ENCODE measurements around the gene CAB39.
"Not testable (repeated sequence)": the region's sequence is repeated elsewhere in the genome, so short reads cannot be mapped to it uniquely, and the experiment has no call there.

Gene CAB39

DNA sequence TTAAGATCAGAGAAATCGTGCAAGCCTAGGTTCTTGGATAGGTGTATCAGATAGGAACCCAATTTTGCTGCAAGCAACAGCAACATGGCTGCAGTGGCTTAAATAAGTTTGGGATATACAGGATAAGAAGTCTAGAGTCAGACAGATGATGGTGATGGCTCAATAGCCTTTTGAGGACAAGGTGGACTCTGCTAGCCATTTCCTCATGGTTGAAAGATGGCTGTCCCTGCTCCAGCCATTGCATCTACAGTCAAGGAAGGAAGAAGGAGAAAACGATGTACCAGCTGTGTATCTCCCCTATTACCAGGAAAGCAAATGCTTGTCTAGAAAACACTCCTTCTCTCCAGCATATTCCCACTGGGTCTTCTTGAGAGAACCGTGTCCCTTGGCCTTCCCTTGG is 30.1 kb upstream of the CAB39 start:
- in situ Hi-C loops (cut with HindIII; ENCODE audit: low sequenced_read_pairs): no loop called here

- in situ Hi-C loops (cut with HindIII; ENCODE audit: low sequenced_read_pairs): no loop called here
Measured at GRCh38 chr2:230684270-230685168, 28.1 kb upstream of the CAB39 start.

GRCh38 chr2:230685178-230685577 is 27.5 kb upstream of the CAB39 start:
- in situ Hi-C loops (cut with HindIII; ENCODE audit: low sequenced_read_pairs): no loop called here

DNA sequence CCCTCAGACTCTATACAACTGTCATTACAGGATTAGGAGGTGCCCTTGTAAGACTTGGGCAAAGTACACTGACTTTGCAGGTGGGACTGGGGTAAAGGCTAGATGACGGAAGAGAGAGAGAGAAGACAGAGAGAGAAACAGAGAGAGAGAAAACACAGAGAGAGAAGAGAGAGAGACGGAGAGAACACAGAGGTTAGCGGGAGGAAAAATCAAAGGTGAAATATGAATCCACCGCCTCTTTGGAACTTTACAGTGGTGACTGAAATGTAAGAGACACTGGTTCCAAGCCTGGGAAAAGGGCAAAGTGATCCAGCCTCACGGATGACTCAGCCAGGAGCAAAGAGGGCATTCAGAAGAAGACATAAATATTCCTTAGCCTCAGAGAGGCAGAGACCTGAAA is 25.1 kb upstream of the CAB39 start:
- in situ Hi-C loops (cut with HindIII; ENCODE audit: low sequenced_read_pairs): no loop called here

- in situ Hi-C loops (cut with HindIII; ENCODE audit: low sequenced_read_pairs): no loop called here
Measured at GRCh38 chr2:230688490-230688889, 24.2 kb upstream of the CAB39 start.

DNA sequence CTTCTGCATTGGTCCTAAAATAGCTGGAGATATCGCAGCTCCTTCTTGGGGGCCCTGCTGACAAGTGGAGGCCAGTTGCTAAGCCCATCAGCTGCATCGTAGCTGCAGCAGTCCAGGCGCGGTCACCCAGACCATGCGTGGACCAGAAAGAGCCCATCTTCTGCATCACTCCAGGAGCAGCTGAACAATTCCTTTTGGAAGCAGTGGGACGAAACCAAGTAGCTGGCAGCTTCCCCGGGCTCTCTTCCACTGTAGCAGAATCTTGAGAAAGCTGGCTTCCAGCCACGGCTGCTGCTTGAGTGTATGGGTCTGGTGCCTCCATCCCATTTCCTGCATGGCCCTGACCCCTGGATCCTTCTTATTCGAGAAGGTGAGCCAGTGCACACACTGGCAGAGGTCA is 22.2 kb upstream of the CAB39 start:
- in situ Hi-C loops (cut with HindIII; ENCODE audit: low sequenced_read_pairs): no loop called here

DNA sequence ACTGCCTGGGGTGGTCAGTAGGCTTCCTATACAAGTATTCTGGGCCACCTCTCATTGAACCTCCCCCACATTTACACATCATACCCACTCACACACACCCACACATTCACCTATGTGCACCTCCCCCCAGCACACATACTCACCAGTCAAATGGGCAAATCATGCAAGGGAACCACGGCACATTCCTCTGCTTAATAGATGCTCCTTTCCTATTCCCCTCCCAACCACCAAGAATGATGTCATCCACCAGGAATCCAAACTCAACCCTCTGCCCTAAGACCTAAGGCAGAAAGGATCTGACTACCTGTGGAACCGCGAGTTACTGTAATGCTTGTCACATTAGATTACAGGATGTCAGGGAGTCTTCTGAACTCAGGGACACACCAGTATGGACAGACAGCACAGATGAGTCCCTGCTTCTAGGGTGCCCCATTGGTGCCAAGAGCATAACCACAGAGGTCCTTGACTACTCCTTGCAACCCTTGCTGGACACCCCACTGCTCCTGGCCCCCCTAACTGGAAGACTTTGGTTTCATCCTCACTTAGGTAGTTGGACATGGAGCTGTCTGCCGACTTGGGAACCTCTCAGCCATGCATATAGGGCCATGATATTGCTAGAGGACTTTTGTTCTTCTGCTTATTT is 21.5 kb upstream of the CAB39 start:
- in situ Hi-C loops (cut with HindIII; ENCODE audit: low sequenced_read_pairs): no loop called here

GRCh38 chr2:230692760-230693159 is 19.9 kb upstream of the CAB39 start:
- in situ Hi-C loops (cut with HindIII; ENCODE audit: low sequenced_read_pairs): no loop called here

GRCh38 chr2:230693411-230693810 is 19.2 kb upstream of the CAB39 start:
- in situ Hi-C loops (cut with HindIII; ENCODE audit: low sequenced_read_pairs): no loop called here

DNA sequence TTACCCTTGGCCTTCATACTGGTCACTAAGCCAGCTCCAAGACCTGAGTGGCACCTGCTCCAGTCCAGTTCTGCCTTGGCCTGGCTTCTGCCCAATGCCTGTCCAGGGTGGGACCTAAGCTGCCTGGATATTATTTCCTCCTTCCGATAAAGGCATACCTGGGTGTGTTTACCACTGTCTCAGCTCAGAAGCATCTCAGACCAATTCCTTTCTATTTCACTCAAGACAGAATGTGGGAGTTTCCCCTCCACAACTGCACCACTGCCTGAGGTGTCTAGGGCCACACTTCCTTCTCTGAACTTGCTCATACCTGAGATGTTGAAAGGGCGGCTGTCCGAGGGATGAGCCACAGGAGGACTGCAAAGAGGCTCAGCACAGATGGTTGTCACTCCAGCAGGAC is 18.4 kb upstream of the CAB39 start:
- in situ Hi-C loops (cut with HindIII; ENCODE audit: low sequenced_read_pairs): no loop called here

GRCh38 chr2:230695551-230695950 is 17.1 kb upstream of the CAB39 start:
- in situ Hi-C loops (cut with HindIII; ENCODE audit: low sequenced_read_pairs): no loop called here

DNA sequence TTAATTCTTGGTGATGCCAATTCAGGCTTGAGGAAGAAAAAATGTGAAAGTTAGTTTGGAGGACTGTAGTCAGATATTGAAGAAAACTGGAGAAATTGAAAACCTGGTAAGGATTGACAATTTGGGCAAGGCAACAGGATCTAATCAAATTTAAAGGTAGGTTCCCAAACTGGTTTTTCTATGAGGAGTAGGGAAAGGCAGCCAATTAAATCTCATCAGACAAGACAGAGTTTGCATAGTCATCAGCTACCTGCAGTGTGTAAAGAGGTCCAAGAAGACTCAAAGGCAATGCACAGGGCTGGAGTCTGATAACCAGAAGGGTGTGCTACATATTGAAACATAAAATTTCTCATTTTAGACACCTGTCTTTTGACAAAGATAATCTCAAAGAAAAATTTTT is 16.0 kb upstream of the CAB39 start:
- in situ Hi-C loops (cut with HindIII; ENCODE audit: low sequenced_read_pairs): no loop called here

- in situ Hi-C loops (cut with HindIII; ENCODE audit: low sequenced_read_pairs): no loop called here
Measured at GRCh38 chr2:230697676-230698075, 15.0 kb upstream of the CAB39 start.

DNA sequence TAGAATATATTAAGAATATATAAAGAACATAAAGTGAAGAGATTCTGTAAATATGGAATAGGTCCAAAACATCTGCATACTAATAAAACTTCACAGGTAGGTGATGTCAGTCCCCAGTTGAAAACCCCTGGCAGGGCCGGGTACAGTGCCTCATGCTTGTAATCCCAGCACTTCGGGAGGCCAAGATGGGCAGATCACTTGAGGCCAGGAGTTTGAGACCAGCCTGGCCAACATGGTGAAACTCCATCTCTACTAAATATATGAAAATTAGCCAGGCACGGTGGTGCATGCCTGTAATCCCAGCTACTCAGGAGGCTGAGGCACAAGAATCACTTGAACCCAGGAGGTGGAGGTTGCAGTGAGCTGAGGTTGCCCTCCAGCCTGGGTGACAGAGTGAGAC is 13.9 kb upstream of the CAB39 start:
- in situ Hi-C loops (cut with HindIII; ENCODE audit: low sequenced_read_pairs): not testable (repeated sequence)

DNA sequence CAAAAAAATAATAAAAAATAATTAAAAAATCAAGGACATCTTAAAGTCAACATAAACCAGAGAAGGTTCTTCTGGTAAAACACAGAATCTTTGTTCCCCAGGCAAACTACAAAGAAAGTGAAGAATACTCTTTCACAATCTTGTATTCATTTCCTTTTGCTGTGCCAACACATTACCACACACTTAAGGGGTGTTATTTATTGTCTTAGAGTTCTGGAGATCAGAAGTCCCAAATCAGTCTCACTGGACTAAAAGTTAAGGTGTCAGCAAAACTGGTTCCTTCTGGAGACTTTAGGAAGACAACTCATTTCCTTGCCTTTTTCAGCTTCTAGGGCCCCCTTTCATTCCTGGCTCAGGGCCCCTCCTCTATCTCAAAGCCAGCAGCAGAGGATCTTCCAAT is 12.2 kb upstream of the CAB39 start:
- in situ Hi-C loops (cut with HindIII; ENCODE audit: low sequenced_read_pairs): no loop called here

DNA sequence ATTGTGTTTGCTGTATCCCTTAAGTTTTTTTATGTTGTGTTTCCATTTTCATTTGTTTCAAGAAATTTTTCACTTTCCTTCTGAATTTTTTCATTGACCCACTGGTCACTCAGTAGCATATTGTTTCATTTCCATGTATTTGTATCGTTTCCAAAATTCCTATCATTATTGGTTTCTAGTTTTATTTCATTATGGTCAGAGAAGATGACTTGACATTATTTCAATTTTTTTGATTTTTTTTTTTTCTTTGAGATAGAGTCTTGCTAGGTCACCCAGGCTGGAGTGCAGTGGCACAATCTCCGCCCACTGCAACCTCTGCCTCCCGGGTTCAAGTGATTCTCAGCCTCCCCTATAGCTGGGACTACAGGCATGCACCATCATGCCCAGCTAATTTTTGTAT is 11.3 kb upstream of the CAB39 start:
- in situ Hi-C loops (cut with HindIII; ENCODE audit: low sequenced_read_pairs): no loop called here

DNA sequence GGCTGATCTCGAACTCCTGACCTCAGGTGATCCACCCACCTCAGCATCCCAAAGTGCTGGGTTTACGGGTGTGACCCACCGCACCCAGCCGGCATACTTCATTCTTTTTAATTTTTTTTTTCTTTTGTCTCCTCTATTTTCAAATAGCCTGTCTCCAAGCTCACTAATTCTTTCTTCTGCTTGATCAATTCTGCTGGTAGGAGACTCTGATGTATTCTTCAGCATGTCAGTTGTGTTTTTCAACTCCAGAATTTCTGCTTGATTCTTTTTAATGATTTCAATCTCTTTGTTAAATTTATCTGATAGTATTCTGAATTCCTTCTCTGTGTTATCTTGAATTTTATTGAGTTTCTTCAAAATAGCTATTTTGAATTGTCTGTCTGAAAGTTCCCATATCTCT is 10.2 kb upstream of the CAB39 start:
- in situ Hi-C loops (cut with HindIII; ENCODE audit: low sequenced_read_pairs): not testable (repeated sequence)

GRCh38 chr2:230703514-230703913 is 9.1 kb upstream of the CAB39 start:
- in situ Hi-C loops (cut with HindIII; ENCODE audit: low sequenced_read_pairs): no loop called here

- in situ Hi-C loops (cut with HindIII; ENCODE audit: low sequenced_read_pairs): no loop called here
Measured at GRCh38 chr2:230706053-230706521, 6.6 kb upstream of the CAB39 start.

DNA sequence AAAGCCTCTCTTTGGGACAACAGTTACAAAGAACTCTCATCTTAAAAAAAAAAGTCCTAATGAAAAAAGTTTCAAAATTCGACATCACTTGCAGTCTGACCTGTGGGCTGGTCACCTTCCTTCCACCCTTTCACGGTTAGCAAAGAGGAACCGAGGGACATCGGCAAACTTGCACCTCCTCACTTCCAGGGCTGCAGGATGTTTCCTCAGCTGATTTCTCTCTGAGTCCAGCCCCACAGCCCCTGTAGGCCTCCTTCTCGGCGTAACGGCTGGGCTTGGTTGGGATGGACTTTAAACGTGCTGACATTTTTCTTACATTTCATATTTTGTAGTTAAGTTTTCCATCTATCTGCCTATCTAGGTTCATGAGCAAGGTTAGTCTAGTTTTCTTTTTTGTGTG is 5.7 kb upstream of the CAB39 start:
- in situ Hi-C loops (cut with HindIII; ENCODE audit: low sequenced_read_pairs): no loop called here

GRCh38 chr2:230708204-230708603 is 4.4 kb upstream of the CAB39 start:
- in situ Hi-C loops (cut with HindIII; ENCODE audit: low sequenced_read_pairs): no loop called here

DNA sequence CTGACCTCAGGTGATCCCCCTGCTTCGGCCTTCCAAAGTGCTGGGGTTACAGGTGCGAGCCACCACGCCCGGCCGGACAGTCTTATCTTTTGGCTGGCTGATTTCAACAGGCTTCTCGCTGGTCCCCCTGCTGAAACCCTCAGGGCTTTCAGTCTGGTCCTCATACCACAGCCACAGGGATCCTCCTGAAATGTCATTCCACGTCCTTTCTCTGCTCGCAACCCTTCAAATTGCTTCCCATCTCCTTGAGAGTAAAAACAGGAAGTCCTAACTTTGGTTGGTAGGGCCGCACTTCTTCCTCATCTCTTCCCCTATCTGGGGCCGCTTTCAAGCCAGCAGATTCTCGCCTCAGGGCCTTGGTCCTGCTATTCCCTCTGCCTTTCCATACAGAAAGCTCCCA is 1.4 kb upstream of the CAB39 start:
- in situ Hi-C loops (cut with HindIII; ENCODE audit: low sequenced_read_pairs): loop anchor here (5.0 kb wide), 2 partner anchors 51 to 96 kb away; no protein-coding TSS in a partner anchor
